HEK293T (cell line): ENCODE measurements around the gene CLDN9.

Experiments
- CTBP1 ChIP-seq: fragments of 450-650 bp; IDR thresholded peaks from 2 replicates; pipeline ENCODE4 v1.6.1; 2016; ENCODE audit warnings: borderline replicate concordance
- FOXK2 ChIP-seq: fragments of 450-650 bp; IDR thresholded peaks from 2 replicates; pipeline ENCODE4 v1.6.1; 2016; ENCODE audit warnings: mild to moderate bottlenecking
- FOXM1 ChIP-seq: fragments of 450-650 bp; IDR thresholded peaks from 2 replicates; pipeline ENCODE4 v1.6.1; 2017; ENCODE audit warnings: mild to moderate bottlenecking, borderline replicate concordance
- LEF1 ChIP-seq: fragments of 450-650 bp; IDR thresholded peaks from 2 replicates; pipeline ENCODE4 v1.6.1; 2017; ENCODE audit warnings: mild to moderate bottlenecking, borderline replicate concordance
- NFRKB ChIP-seq: fragments of 450-650 bp; IDR thresholded peaks from 2 replicates; pipeline ENCODE4 v1.6.1; 2016; ENCODE audit warnings: mild to moderate bottlenecking, moderate library complexity
- SP1 ChIP-seq: fragments of 450-650 bp; IDR thresholded peaks from 2 replicates; pipeline ENCODE4 v1.6.1; 2017
- TARDBP ChIP-seq: fragments of 450-650 bp; IDR thresholded peaks from 2 replicates; pipeline ENCODE4 v1.6.1; 2016

- TF ChIP-seq NFRKB (no peak), SP1 (no peak), FOXK2 (no peak), LEF1 (no peak), CTBP1 (no peak), TARDBP (no peak), FOXM1 (no peak)
Observed at GRCh38 chr16:3015865-3016521, 3.3 kb downstream of the CLDN9 start.
